ENCODE measurements around the gene FOXP1. TPM values are rescaled to one million over a fixed set of nuclear protein-coding genes. Genes with fewer than 3 reads are reported as not detected.

FOXP1 gene
- total RNA-seq, 1 donor from 2014 or later = 71.3 TPM

DNA sequence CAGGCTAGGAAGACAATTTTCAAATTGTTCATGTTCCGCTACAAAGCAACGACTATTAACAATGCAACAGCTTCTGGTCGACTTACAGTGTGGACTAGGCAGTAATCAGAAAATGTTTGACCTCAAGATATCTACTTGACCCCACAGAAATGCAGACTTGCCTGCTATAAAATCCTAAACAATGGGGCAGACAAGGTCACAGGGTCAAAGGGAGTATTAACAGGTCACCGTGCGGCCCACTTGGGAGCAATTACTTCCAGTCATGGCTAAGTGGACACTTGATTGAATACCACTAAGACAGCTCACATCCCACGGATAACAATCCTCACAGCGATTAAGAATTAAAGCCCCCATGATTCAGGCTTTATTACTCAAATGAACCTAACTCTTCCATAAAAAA, 58.9 kb downstream of the FOXP1 start:
- no peaks in the 10 kb centered on the region for H3K27me3 Mint-ChIP-seq (ENCODE audit: unreplicated experiment)
- no peaks in the 10 kb centered on the region for H3K9me3 Mint-ChIP-seq (ENCODE audit: unreplicated experiment)
- H3K4me3 Mint-ChIP-seq (ENCODE audit: unreplicated experiment) = no peak overlapping the region
- H3K4me1 Mint-ChIP-seq (ENCODE audit: unreplicated experiment) = peaks cover 34% of the 10 kb centered on the region
- H3K27ac Mint-ChIP-seq (ENCODE audit: unreplicated experiment) = no peak overlapping the region
- no peak for DNase-seq (ENCODE audit: low spot score)
- TF ChIP-seq, protein P1, sequence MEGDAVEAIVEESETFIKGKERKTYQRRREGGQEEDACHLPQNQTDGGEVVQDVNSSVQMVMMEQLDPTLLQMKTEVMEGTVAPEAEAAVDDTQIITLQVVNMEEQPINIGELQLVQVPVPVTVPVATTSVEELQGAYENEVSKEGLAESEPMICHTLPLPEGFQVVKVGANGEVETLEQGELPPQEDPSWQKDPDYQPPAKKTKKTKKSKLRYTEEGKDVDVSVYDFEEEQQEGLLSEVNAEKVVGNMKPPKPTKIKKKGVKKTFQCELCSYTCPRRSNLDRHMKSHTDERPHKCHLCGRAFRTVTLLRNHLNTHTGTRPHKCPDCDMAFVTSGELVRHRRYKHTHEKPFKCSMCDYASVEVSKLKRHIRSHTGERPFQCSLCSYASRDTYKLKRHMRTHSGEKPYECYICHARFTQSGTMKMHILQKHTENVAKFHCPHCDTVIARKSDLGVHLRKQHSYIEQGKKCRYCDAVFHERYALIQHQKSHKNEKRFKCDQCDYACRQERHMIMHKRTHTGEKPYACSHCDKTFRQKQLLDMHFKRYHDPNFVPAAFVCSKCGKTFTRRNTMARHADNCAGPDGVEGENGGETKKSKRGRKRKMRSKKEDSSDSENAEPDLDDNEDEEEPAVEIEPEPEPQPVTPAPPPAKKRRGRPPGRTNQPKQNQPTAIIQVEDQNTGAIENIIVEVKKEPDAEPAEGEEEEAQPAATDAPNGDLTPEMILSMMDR (IDR thresholded peaks at IDR 0.05; ENCODE audit: unreplicated experiment) = no peak
- no peaks in the 10 kb centered on the region for H3K36me3 Mint-ChIP-seq (ENCODE audit: low read depth, unreplicated experiment)

DNA sequence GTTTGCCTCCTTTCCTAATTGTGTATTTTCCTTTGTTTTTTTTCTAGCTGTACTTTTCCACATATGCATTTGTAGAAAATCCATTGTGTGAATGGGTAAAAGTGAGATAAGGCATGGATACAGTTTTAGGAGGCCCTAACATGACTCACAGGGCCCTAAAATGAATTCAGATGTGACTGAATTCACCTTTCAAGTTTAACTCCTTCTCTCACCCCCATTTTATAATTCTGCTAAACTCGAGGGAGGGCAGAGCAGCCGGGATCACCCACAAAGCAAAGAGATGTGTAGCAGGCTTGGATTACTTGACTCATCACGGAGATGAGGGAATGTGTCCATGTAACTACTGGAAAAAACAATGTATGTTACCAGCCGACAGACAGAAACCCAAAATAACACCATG, 59.9 kb downstream of the FOXP1 start:
- Mint-ChIP-seq H3K4me1 (ENCODE audit: unreplicated experiment) (peaks cover 34% of the 10 kb centered on the region), H3K27me3 (ENCODE audit: unreplicated experiment) (no peaks in the 10 kb centered on the region), H3K36me3 (ENCODE audit: low read depth, unreplicated experiment) (no peaks in the 10 kb centered on the region), H3K27ac (ENCODE audit: unreplicated experiment) (no peak overlapping the region), H3K9me3 (ENCODE audit: unreplicated experiment) (no peaks in the 10 kb centered on the region), H3K4me3 (ENCODE audit: unreplicated experiment) (no peak overlapping the region)
- no peak for DNase-seq (ENCODE audit: low spot score)
- TF ChIP-seq, protein P1 (IDR thresholded peaks at IDR 0.05; ENCODE audit: unreplicated experiment) = no peak

GRCh38 chr3:71521940-71522876, 61.3 kb downstream of the FOXP1 start:
- peak overlapping the region; percentile 93 for H3K27ac Mint-ChIP-seq (ENCODE audit: unreplicated experiment)
- peaks cover 31% of the 10 kb centered on the region for H3K4me1 Mint-ChIP-seq (ENCODE audit: unreplicated experiment)
- H3K4me3 Mint-ChIP-seq (ENCODE audit: unreplicated experiment) = peak overlapping the region; percentile 6

GRCh38 chr3:71521021-71521352, 62.5 kb downstream of the FOXP1 start:
- H3K4me1 Mint-ChIP-seq (ENCODE audit: unreplicated experiment) = peaks cover 33% of the 10 kb centered on the region
- no peaks in the 10 kb centered on the region for H3K9me3 Mint-ChIP-seq (ENCODE audit: unreplicated experiment)
- DNase-seq (ENCODE audit: low spot score) = no peak
- no peaks in the 10 kb centered on the region for H3K36me3 Mint-ChIP-seq (ENCODE audit: low read depth, unreplicated experiment)
- H3K27me3 Mint-ChIP-seq (ENCODE audit: unreplicated experiment) = no peaks in the 10 kb centered on the region
- TF ChIP-seq, protein P1 (IDR thresholded peaks at IDR 0.05; ENCODE audit: unreplicated experiment) = no peak
- no peak overlapping the region for H3K4me3 Mint-ChIP-seq (ENCODE audit: unreplicated experiment)
- H3K27ac Mint-ChIP-seq (ENCODE audit: unreplicated experiment) = no peak overlapping the region

More at GRCh38 chr3:71521940-71522876, 61.3 kb downstream of the FOXP1 start:
- H3K27me3 Mint-ChIP-seq (ENCODE audit: unreplicated experiment) = no peaks in the 10 kb centered on the region
- H3K9me3 Mint-ChIP-seq (ENCODE audit: unreplicated experiment) = no peaks in the 10 kb centered on the region
- no peaks in the 10 kb centered on the region for H3K36me3 Mint-ChIP-seq (ENCODE audit: low read depth, unreplicated experiment)
- no peak for DNase-seq (ENCODE audit: low spot score)
- TF ChIP-seq, protein P1 (IDR thresholded peaks at IDR 0.05; ENCODE audit: unreplicated experiment) = no peak
